CD4-positive, alpha-beta T cell treated with Interleukin-15 for 4 hours (primary cell): ENCODE measurements around the gene HSP90AB1.

ENCODE experiments used
- DNase-seq: peaks from one replicate; pipeline ENCODE4 v3.0.0-alpha.2; 2020; ENCODE audit warnings: low spot score

Gene HSP90AB1

DNA sequence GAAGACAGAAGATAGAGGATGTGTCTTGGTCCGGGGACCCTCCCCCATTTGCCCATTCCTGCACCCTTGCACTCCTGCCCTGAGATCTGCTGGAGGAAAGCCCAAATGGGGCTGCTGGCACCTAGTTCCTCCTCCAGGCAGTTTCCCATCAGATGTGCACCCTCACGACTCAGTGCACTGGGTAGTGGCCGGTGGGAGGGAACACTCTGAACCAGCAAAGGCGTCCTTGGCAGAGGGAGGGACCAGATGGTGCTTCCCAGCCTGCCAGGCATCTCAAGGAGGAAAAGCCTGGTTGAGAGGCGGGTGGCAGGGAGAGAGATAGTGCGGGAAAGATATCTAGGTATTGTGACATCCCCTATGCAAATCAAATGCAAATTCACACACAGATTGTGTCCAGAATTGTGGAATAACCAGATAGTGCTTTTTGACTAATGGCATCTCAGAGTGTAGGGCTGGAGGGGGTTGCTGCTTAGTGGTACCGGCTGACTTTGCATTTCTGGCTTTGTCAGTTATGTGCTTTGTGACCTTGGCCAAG, 42.9 kb downstream of the HSP90AB1 start:
- DNase-seq, result no peak

- no peak for DNase-seq
These were observed 44.9 kb downstream of the HSP90AB1 start for GRCh38 chr6:44291841-44292240.

DNA sequence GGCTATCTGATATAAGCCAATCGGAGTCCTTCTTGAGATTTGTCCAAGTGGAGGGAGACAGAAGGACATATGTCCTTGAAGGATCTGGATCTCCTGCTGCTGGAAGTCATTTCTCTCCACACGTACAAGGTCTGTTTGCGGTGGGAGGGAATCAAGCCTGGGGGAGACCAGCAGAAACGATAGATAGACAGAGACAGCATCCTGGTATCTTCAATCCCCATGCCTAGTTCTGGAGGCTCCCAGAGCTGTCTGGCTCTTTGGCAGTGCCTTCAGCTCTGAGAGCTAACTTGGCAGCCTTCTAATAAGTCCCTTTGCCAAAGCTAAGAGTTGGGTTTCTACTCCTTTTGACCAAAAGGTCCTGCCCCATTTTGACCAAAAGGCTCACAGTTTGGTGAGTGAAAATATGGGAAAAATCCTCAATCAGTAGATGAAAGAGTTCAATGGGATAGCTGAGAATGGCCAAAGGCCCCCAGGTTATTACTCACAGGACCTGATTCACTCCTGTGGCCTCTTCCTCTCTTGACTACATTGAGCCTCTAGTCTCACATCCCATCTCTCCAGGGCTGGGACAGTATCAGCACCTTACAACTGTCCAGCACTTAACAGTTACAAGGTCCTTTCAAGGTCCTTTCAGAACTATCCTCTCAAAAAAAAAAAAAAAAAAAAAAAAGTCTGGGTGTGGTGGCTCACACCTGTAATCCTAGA, 45.9 kb downstream of the HSP90AB1 start:
- no peak for DNase-seq

GRCh38 chr6:44294832-44295791, 48.2 kb downstream of the HSP90AB1 start:
- no peak for DNase-seq

- DNase-seq, result peak; percentile 13
These were observed 50.5 kb downstream of the HSP90AB1 start for GRCh38 chr6:44297063-44298038.

DNA sequence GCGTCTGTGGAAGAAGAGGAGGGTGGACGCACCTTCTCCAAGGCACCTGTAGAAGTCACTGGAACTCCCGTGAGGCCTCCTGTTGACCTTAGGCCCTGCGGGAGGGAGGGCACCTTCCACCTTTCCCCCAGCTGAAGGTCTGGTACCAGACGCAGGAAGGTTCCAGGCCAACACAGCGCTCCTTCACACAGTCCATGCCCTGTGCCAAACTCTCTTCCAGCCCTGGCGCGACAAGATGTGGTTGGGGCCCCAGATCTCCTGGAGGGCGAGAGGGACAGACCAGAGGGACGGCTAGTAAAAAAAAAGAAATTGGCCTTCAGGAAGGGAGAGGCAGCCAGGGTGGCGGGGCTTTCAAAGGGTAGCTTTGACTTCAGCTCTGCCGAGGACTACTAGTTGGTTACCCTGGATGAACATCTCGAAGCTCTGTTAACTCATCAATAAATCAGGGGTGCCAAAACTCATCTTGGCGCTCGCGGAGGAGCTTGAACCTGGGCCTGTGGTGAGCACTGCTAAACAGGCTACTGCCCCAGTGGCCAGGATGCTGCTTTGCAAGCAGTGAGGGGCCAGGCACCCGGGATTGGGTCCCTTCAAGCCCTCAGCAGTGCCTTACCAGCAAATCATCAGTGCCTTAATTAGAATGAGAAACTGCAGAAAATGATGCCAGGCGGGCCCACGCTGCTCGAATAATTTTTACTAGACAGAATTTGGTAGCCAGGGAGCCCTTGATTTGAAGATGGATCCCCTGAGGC, 51.3 kb downstream of the HSP90AB1 start:
- DNase-seq, result no peak

DNA sequence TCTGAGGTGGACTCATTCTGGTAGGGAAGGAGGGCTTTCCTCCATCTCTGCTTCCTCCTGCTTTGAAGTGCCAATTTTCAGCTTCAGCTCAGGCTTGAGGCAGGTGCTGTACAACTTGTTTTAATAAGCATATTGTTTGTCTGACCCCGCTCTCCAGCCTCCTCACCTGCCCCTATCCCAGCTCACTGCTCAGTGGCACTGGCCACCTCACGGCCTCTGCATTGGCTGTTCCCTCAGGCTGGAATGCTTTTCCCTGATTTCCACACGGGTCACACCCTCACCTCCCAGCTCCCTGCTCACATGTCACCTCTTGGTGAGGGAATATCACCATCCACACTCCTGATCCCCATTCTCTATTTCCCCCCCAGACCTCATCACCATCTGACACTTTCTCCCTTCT, 52.0 kb downstream of the HSP90AB1 start:
- DNase-seq, result no peak

DNA sequence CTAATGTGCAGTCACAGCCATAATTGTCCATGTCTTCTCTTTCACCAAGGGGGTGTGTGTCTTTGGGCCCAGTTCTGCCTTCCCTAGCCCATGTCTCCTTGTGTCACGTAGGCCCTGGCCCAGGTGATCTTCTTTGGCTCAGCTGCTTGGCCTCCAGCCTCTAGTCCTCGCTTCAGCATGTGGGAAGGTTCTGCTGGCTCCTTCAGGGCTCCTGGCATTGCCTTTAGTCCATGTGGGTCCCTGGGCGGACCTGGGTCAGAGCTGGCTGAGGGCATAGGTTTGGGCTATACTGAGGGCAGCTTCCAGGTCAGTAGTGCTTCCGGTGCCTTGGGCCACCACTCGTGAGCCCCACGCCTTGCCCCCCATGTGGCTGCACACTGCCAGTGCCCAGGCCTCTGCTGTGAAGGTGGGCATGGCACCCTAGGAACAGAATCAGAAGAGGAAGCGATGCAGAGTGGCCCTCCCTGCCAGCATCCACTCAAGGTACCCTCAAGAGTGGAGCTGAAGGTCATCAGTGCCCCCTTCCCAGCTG, 53.5 kb downstream of the HSP90AB1 start:
- DNase-seq, result no peak

DNA sequence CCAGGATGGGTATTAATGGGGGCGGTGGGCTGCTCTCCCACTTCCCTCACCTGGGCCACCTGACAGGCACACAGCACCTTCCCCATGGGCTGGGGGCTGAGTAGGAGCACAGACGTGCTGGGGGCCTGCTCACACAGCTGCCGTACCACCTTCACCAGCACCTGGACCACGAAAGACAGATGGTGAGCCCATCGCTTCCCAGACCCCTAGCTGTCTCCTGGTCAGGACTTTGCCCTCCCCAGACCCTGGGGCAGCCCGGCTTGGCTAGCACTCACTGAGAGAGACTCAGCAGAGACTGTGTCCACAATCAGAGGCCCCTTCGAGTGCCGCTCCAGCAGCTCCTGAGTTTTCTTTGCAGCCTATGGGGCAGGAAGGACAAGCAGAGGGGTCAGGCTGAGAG, 54.2 kb downstream of the HSP90AB1 start:
- no peak for DNase-seq

- DNase-seq, result no peak
These were observed 55.1 kb downstream of the HSP90AB1 start for GRCh38 chr6:44301782-44302564.

DNA sequence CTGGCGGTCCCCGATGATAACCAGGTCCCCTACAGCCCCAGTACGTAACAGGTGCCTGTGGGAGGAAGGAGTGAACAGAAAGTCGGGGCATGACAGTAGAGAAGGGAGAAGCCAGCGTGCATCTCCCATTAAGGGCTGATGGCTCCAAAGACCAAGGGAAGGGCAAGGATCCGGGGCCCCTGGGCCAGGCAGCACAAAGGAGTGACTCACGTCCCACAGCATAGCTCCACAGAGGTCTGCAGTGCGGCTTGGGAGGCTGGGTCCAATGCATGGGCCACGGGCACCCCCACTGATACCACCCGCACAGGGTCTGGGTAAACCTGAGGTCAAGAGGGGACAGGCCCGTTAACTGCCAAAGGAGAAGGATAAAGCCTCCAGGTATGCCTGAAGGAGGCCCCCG, 56.0 kb downstream of the HSP90AB1 start:
- no peak for DNase-seq
